ENCODE results near the gene CASK.
"Not testable (repeated sequence)": the region's sequence is repeated elsewhere in the genome, so short reads cannot be mapped to it uniquely, and the experiment has no call there.

CASK gene

DNA sequence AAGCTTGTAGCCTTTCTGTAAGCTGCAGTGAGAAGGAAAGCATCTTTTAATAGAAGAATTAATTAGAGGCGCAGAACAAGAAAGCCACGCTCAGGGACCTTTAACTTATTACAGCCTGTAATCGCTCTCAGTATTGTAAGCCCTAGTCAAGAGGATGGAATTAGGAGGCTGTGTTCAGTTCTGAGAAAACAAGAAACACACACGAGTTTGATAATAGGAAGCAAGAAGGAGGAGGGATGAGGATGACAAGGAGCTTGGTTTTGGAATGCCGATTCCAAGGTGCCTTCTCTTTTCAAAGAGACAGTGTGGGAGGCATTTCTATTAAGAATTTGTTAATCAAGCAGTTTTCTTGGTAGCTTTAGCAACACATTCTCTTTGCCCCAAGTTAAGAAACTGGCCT, 406.9 kb downstream of the CASK start:
- TF ChIP-seq, protein P1, sequence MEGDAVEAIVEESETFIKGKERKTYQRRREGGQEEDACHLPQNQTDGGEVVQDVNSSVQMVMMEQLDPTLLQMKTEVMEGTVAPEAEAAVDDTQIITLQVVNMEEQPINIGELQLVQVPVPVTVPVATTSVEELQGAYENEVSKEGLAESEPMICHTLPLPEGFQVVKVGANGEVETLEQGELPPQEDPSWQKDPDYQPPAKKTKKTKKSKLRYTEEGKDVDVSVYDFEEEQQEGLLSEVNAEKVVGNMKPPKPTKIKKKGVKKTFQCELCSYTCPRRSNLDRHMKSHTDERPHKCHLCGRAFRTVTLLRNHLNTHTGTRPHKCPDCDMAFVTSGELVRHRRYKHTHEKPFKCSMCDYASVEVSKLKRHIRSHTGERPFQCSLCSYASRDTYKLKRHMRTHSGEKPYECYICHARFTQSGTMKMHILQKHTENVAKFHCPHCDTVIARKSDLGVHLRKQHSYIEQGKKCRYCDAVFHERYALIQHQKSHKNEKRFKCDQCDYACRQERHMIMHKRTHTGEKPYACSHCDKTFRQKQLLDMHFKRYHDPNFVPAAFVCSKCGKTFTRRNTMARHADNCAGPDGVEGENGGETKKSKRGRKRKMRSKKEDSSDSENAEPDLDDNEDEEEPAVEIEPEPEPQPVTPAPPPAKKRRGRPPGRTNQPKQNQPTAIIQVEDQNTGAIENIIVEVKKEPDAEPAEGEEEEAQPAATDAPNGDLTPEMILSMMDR (IDR thresholded peaks at IDR 0.05; ENCODE audit: control insufficient read depth, extremely low read depth, insufficient read depth) = no peak
- no peak overlapping the region for H3K4me3 ChIP-seq (ENCODE audit: low read depth, low read length)

GRCh38 chrX:41515376-41515775, 408.0 kb downstream of the CASK start:
- no peak overlapping the region for H3K4me3 ChIP-seq (ENCODE audit: low read depth, low read length)
- no peak for DNase-seq (ENCODE audit: low read depth)
- TF ChIP-seq, protein P1 (IDR thresholded peaks at IDR 0.05; ENCODE audit: control insufficient read depth, extremely low read depth, insufficient read depth) = no peak

More for the DNA sequence above, 406.9 kb downstream of the CASK start:
- DNase-seq (ENCODE audit: low read depth) = no peak

GRCh38 chrX:41514179-41514578, 409.2 kb downstream of the CASK start:
- no peak overlapping the region for H3K4me3 ChIP-seq (ENCODE audit: low read depth, low read length)
- TF ChIP-seq, protein P1 (IDR thresholded peaks at IDR 0.05; ENCODE audit: control insufficient read depth, extremely low read depth, insufficient read depth) = no peak
- no peak for DNase-seq (ENCODE audit: low read depth)

DNA sequence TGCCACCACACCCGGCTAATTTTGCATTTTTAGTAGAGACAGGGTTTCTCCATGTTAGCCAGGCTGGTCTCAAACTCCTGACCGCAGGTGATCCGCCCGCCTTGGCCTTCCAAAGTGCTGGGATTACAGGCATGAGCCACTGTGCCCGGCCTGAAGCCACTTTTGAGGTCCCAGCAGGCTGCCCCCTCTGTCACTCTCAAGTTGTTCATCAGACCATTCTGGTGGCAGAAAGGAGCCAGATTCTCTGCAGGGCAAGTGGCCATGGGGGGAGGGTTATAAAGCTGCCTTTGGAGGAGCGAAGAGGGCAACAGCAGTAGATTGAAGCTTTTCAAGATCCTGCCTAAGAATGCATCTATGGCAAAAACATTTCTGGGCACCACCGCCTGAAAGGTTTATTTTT, 410.5 kb downstream of the CASK start:
- H3K4me3 ChIP-seq (ENCODE audit: low read depth, low read length) = not testable (repeated sequence)

GRCh38 chrX:41512394-41512793, 411.0 kb downstream of the CASK start:
- no peak overlapping the region for H3K4me3 ChIP-seq (ENCODE audit: low read depth, low read length)
- no peak for DNase-seq (ENCODE audit: low read depth)
- TF ChIP-seq, protein P1 (IDR thresholded peaks at IDR 0.05; ENCODE audit: control insufficient read depth, extremely low read depth, insufficient read depth) = no peak

More for the DNA sequence above, 410.5 kb downstream of the CASK start:
- not testable (repeated sequence) for DNase-seq (ENCODE audit: low read depth)

DNA sequence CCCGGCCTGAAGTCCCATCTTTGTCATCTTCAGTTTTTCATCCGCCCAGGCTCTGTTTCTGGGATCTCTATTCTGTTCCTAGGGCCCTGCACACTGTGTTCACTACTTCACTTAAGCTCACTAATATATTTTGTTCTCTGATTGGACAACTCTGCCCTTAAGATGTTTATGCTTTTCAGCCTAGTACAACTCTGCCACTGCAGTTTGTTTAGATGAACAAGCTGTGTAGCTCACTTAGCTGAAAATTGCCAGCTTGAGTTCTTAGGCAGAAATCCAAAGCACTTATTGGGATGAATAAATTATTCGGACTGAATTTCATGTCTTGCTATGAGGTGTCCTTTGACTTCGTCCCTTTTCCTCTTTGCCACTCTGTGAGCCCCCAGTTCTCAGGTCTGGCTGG, 415.4 kb downstream of the CASK start:
- TF ChIP-seq, protein P1 (IDR thresholded peaks at IDR 0.05; ENCODE audit: control insufficient read depth, extremely low read depth, insufficient read depth) = no peak
- DNase-seq (ENCODE audit: low read depth) = no peak
- H3K4me3 ChIP-seq (ENCODE audit: low read depth, low read length) = no peak overlapping the region

DNA sequence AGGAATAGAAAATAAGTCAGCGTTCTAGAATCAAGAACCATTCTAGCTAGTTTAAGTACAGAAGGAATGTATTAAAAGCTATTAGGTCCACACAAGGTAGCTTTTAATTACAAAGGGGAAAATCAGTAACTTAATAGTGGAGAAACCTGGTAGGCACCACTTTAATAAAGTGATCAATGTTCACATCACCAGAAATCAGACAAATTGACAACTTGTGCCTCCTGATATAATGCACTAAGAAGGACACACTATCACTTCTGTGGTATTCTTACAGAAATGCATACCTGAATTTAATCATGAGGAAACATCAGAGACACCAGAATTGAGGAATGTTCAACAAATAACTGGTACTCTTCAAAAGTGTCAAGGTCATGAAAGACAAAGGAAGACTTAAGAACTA, 421.4 kb downstream of the CASK start:
- no peak for DNase-seq (ENCODE audit: low read depth)
- H3K4me3 ChIP-seq (ENCODE audit: low read depth, low read length) = no peak overlapping the region
- TF ChIP-seq, protein P1 (IDR thresholded peaks at IDR 0.05; ENCODE audit: control insufficient read depth, extremely low read depth, insufficient read depth) = no peak
